Stimulated activated CD4-positive, alpha-beta T cell treated with anti-CD3 and anti-CD28 coated beads, Interleukin-4, amount 100 ng/mL, for 24 hours (primary cell): Measurements from ENCODE around the gene OR5H6.
"Not testable (repeated sequence)": the region's sequence is repeated elsewhere in the genome, so short reads cannot be mapped to it uniquely, and the experiment has no call there.

ENCODE experiments used
- DNase-seq: peaks from one replicate; pipeline ENCODE4 v3.0.0-alpha.2; 2020

Gene OR5H6

GRCh38 chr3:98263944-98264343, at the start of gene OR5H6:
OR5H6 (plus strand) TSS chr3:98264244; CDS start chr3:98264333, 89 bp downstream.
- no peak for DNase-seq

GRCh38 chr3:98215051-98215450, 49.0 kb upstream of the OR5H6 start:
- DNase-seq: no peak

DNA sequence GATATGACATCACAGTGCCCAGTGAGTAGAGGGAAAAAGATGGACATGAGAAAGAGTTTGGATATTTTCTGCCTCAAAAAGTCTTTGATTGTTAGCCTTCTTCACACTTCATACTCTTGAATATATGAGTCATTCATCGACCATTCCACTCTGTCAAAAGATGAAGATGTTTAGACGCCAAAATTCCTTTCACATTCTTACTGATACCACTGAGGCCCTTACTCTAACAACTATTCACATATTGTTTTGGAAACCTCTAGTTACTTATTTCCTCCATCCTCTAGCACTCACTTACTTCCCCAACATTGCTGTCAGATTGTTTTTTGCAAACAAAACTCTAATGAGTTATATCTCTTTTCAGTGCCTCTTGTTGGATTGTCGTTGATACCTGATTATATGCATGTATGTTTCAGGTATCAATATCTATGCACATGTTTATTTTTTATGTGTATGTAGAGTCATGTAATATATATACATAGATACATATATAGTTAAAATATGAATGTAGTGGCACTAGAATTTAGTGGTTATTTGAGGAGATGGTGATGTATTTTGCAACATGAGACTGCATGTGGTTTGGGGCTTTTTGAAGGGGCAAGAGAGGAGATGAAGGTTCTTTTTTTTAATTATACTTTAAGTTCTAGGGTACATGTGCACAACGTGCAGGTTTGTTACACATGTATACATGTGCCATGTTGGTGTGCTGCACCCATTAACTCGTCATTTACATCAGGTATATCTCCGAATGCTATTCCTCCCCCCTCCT, 40.0 kb upstream of the OR5H6 start:
- DNase-seq: no peak

DNA sequence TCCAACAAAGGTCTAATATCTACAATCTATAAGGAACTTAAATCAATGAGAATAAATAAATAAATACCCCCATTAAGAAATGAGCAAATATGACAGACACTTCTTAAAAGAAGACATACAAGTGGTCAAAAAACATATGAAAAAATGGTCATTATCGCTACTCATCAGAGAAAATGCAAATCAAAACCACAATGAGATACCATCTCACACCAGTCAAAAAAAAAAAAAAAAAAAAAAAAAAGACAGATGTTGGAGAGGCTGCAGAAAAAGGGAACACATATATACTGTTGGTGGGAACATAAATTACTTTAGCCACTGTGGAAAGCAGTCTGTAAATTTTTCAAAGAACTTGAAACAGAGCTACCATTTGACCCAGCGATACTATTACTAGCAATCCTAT, 31.6 kb upstream of the OR5H6 start:
- DNase-seq: no peak

DNA sequence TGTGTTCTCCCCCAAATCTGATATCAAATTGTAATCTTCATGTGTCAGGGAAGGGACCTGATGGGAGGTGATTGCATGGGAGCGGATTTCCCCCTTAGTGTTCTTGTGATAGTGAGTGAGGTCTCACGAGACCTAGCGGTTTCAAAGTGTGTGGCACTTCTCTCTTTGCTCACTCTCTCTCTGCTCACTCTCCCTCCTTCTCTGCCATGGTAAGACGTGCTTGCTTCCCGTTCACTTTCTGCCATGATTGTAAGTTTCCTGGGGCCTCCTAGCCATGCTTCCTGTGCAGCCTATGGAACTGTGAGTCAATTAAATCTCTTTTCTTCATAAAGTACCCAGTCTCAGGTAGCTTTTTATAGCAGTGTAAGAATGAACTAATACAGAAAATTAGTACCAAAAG, 30.6 kb upstream of the OR5H6 start:
- DNase-seq: no peak

DNA sequence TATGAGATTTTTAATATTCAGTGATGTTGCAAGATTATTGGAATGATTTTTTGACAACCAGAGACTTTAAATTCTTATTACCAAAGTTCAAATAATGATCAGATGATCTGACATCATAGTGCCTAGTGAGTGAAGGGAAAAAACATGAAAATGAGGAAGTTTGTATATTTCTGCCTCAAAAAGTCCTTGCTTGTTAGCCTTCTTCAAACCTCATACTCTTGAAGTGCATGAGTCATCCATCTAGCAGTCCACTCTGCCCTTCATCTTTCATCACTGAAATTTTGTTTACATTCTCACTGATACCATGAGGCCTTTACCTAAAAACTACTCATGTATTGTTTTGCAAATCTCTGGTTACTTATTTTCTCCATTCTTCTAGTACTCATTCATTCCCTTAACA, 23.9 kb upstream of the OR5H6 start:
- DNase-seq: no peak

DNA sequence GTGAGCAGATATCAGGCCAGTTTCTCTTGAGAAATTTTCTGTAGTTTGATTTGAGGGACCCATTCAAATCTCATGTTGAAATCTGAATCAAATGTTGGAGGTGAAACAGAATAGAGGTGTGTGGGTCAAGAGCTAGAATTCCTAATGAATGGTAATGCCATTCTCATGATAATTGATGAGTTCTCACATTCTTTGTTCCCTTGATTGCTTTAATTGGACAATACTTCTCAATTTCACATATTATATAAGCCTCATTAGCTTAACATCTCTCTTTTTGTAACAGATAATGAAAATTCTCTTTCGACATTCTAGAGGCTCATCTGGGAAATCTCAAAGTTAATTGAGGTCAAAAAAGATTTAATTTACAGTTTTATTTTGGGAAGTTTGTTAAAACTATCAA, 21.9 kb upstream of the OR5H6 start:
- no peak for DNase-seq

DNA sequence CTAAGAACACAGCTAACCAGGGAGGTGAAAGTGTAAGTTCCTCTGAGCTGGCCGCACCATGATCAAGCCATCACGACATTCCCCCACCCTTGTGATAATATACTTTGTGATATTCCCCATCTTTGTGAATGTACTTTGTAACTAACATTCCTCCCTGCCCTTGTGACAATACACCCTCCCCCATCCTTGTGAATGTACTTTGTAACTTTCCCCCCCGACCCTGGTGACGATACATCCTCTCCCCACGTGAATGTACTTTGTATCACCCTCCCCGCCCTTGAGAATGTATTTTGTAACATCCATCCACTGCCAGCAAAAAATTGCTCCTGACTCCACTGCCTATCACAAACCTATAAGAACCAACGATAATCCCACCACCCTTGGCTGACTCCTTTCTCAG, 20.2 kb upstream of the OR5H6 start:
- DNase-seq: no peak

- DNase-seq: no peak
These were observed 17.9 kb upstream of the OR5H6 start for GRCh38 chr3:98246142-98246541.

DNA sequence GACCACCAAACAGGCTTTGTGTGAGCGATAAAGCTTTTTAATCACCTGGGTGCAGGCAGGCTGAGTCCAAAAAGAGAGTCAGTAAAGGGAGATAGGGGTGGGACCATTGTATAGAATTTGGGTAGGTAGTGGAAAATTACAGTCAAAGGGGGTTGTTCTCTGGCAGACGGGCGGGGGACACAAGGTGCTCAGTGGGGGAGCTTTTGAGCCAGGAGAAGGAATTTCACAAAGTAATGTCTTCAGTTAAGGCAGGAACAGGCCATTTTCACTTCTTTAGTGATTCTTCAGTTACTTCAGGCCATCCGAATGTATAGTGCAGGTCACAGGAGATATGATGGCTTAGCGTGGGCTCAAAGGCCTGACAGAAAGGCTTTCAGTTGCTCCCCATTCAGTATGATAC, 8.0 kb upstream of the OR5H6 start:
- DNase-seq: not testable (repeated sequence)

GRCh38 chr3:98259707-98260106, 4.3 kb upstream of the OR5H6 start:
- DNase-seq: no peak

- no peak for DNase-seq
These were observed 2.0 kb upstream of the OR5H6 start for GRCh38 chr3:98262046-98262445.

- no peak for DNase-seq
These were observed 5.8 kb downstream of the OR5H6 start for GRCh38 chr3:98269846-98270245.

- DNase-seq: no peak
These were observed 8.1 kb downstream of the OR5H6 start for GRCh38 chr3:98272126-98272525.

DNA sequence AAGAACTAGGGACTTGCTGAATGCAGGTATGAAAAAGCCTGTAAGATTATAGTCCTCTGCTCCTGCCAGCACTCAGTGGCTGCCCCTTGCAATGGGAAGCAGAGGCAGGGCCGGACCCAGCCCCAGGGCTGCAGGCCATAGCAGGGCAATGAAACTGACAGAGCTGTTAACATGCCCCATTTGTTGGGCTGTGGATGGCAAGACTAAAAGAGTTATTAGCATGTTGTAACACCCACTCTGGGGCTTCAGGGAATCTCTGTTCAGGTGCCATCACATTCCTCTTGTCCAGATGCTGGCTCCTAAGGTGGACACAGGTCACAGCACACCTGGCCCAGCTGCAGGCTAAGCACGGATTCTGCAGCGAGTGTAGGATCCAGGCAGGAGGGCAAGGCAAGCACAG, 10.9 kb downstream of the OR5H6 start:
- no peak for DNase-seq

DNA sequence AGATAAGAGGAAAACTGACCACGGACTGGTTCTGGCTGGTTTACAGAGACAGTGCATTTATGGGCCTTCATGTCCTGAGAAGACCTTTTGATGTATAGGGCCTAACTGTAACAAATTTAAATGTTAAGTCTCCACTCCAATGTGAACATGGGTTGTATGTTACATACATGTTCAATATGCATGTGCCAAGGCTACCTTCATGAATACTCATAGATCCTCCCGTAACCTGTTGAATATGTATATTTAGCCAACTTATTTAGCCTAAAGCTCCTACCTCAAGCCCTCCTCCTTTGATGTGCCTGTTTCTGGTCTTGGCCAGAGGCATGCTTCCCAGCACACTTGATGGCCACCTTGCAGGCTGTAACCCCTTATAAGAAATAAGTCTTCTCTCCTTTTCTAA, 18.2 kb downstream of the OR5H6 start, which contains the start of gene OR5H2:
OR5H2 (plus strand) TSS at position 301 of the 400 bp plus-strand sequence. CDS start 398 bp downstream, outside the sequence.
- DNase-seq: no peak

GRCh38 chr3:98290916-98291315, 26.9 kb downstream of the OR5H6 start:
- no peak for DNase-seq

GRCh38 chr3:98291332-98291957, 27.4 kb downstream of the OR5H6 start:
- no peak for DNase-seq
